Measurements from ENCODE around the gene MARK1.

MARK1 gene

DNA sequence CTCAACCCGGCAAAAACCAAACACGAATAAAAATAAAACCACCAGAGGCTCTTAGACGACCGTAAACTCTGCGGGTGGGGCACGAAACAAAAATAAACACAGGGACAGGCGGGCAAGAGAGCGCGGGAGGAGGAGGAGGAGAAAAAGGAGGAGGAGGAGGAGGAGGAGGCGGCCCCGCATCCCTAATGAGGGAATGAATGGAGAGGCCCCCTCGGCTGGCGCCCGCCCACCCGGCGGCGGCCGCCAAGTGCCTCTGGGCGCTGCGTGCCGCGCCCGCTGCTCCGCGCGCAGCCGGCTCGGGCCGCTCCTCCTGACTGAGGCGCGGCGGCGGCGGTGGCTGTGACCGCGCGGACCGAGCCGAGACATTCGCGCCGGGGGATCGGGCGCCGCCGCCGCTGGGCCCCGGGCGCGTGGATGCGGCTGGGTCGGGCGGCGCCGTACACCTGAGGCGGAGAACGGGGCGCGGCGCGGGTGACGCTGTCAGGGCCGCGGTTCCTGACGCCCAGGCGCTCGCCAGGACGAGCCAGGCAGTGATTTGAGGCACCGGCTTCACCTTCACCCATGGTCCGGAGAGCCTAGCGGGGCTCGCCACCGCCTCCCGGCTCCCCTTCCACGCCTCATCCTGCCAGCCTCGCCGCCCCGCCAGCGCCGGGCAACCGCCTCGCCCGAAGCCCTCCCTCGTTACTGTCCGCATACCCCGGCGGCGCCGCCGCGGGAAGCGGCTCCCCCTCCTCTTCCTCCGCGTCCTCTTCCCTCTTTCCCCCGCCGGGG is at the start of gene MARK1:
Gene MARK1 (plus strand): TSS at position 229 of the 771 bp plus-strand sequence. CDS start 687 bp downstream, outside the sequence.
- ATAC-seq (ENCODE audit: low read depth) (peak; percentile 64), DNase-seq (ENCODE audit: low spot score) (peak; percentile 34)
- Histone ChIP-seq H3K4me1 (ENCODE audit: insufficient read depth, poor library complexity, severe bottlenecking) (no peaks in the 10 kb centered on the region), H3K27me3 (ENCODE audit: insufficient read depth, poor library complexity, severe bottlenecking) (no peaks in the 10 kb centered on the region), H3K27ac (ENCODE audit: poor library complexity, severe bottlenecking) (peak within 1 kb of the TSS; percentile 37), H3K4me3 (ENCODE audit: severe bottlenecking) (peak within 1 kb of the TSS; percentile 75), H3K36me3 (ENCODE audit: low read depth) (no peaks in the 10 kb centered on the region), H3K9me3 (ENCODE audit: severe bottlenecking) (no peaks in the 10 kb centered on the region)
- no peak for TF ChIP-seq CTCF (IDR thresholded peaks at IDR 0.05; ENCODE audit: poor library complexity, severe bottlenecking)

GRCh38 chr1:220483700-220484099 is 44.2 kb upstream of the MARK1 start:
- Histone ChIP-seq H3K27me3 (ENCODE audit: insufficient read depth, poor library complexity, severe bottlenecking) (no peaks in the 10 kb centered on the region), H3K36me3 (ENCODE audit: low read depth) (no peaks in the 10 kb centered on the region), H3K4me1 (ENCODE audit: insufficient read depth, poor library complexity, severe bottlenecking) (no peaks in the 10 kb centered on the region), H3K27ac (ENCODE audit: poor library complexity, severe bottlenecking) (no peak overlapping the region), H3K9me3 (ENCODE audit: severe bottlenecking) (no peaks in the 10 kb centered on the region), H3K4me3 (ENCODE audit: severe bottlenecking) (no peak overlapping the region)
- no peak for TF ChIP-seq CTCF (IDR thresholded peaks at IDR 0.05; ENCODE audit: poor library complexity, severe bottlenecking)
- ATAC-seq (ENCODE audit: low read depth) (no peak), DNase-seq (ENCODE audit: low spot score) (no peak)

- Histone ChIP-seq H3K4me3 (ENCODE audit: severe bottlenecking) (no peak overlapping the region), H3K9me3 (ENCODE audit: severe bottlenecking) (no peaks in the 10 kb centered on the region), H3K4me1 (ENCODE audit: insufficient read depth, poor library complexity, severe bottlenecking) (no peaks in the 10 kb centered on the region), H3K36me3 (ENCODE audit: low read depth) (no peaks in the 10 kb centered on the region), H3K27ac (ENCODE audit: poor library complexity, severe bottlenecking) (no peak overlapping the region), H3K27me3 (ENCODE audit: insufficient read depth, poor library complexity, severe bottlenecking) (no peaks in the 10 kb centered on the region)
- TF ChIP-seq CTCF (IDR thresholded peaks at IDR 0.05; ENCODE audit: poor library complexity, severe bottlenecking): no peak
- ATAC-seq (ENCODE audit: low read depth) (no peak), DNase-seq (ENCODE audit: low spot score) (no peak)
Measured at GRCh38 chr1:220484135-220484534, 43.8 kb upstream of the MARK1 start.

DNA sequence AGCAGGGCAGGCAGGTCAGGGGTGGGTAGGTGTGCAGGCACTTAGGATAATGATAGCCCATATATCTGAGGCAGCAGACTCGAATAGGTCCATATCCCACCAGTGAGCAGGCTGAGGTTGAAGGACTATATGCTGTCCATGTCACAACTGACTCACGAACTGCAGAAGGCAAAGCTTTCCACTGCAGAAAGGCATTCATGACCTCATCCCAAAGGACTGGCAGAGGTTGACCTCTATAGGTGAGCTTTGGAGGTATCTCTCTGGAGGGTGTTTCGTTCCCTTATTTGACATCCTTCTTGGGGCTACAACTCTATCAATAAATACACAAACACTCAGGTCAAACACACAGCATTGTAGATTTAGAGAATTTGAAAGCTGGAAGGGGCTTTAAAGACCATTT is 42.8 kb upstream of the MARK1 start:
- Histone ChIP-seq H3K4me1 (ENCODE audit: insufficient read depth, poor library complexity, severe bottlenecking) (no peaks in the 10 kb centered on the region), H3K9me3 (ENCODE audit: severe bottlenecking) (no peaks in the 10 kb centered on the region), H3K27ac (ENCODE audit: poor library complexity, severe bottlenecking) (no peak overlapping the region), H3K36me3 (ENCODE audit: low read depth) (no peaks in the 10 kb centered on the region), H3K4me3 (ENCODE audit: severe bottlenecking) (no peak overlapping the region), H3K27me3 (ENCODE audit: insufficient read depth, poor library complexity, severe bottlenecking) (no peaks in the 10 kb centered on the region)
- DNase-seq (ENCODE audit: low spot score) (no peak), ATAC-seq (ENCODE audit: low read depth) (no peak)
- no peak for TF ChIP-seq CTCF (IDR thresholded peaks at IDR 0.05; ENCODE audit: poor library complexity, severe bottlenecking)

DNA sequence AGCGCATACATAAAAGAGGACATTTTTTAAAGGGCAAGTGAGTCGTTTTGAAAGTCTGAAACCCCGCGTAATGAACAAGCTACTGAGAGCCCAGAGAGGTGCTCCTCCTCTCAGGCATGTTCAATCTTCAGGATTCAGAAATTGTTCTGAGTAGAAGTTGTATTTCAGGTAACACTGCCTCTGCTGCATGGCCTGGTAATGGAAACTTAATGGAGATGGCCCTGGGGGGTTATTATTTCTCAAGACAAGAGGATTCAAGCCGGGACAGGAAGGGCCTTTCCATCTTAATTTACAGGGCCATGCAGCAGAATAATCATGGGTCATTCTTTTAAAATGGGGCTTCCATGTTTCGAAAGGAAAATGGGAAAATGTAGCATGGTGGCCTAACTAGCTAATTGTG is 42.1 kb upstream of the MARK1 start:
- no peaks in the 10 kb centered on the region for H3K4me1 ChIP-seq (ENCODE audit: insufficient read depth, poor library complexity, severe bottlenecking)
- TF ChIP-seq CTCF (IDR thresholded peaks at IDR 0.05; ENCODE audit: poor library complexity, severe bottlenecking): no peak
- no peak overlapping the region for H3K4me3 ChIP-seq (ENCODE audit: severe bottlenecking)
- H3K9me3 ChIP-seq (ENCODE audit: severe bottlenecking): no peaks in the 10 kb centered on the region
- H3K27me3 ChIP-seq (ENCODE audit: insufficient read depth, poor library complexity, severe bottlenecking): no peaks in the 10 kb centered on the region
- no peak overlapping the region for H3K27ac ChIP-seq (ENCODE audit: poor library complexity, severe bottlenecking)
- ATAC-seq (ENCODE audit: low read depth) (no peak), DNase-seq (ENCODE audit: low spot score) (no peak)
- no peaks in the 10 kb centered on the region for H3K36me3 ChIP-seq (ENCODE audit: low read depth)

Data from RWPE2 (cell line).